Uterine smooth muscle cell (primary cell): Measurements from ENCODE around the gene SIRT7. TPM values are rescaled to one million over a fixed set of nuclear protein-coding genes. Genes with fewer than 3 reads are reported as not detected.

Experiments
- total RNA-seq: library from RNA; depleted of rRNA; stranded (reverse); fragments of >200 nt; gene quantifications from 2 replicates; pipeline ENCODE4 v1.2.3, GENCODE V29; 2014

SIRT7 gene
- 32.2 and 36.1 TPM in 2 replicates for total RNA-seq

GRCh38 chr17:81917565-81918332 is at the start of gene SIRT7:
TSS of gene SIRT7 (minus strand) at chr17:81918176. CDS start at chr17:81918131, 45 bp downstream.

DNA sequence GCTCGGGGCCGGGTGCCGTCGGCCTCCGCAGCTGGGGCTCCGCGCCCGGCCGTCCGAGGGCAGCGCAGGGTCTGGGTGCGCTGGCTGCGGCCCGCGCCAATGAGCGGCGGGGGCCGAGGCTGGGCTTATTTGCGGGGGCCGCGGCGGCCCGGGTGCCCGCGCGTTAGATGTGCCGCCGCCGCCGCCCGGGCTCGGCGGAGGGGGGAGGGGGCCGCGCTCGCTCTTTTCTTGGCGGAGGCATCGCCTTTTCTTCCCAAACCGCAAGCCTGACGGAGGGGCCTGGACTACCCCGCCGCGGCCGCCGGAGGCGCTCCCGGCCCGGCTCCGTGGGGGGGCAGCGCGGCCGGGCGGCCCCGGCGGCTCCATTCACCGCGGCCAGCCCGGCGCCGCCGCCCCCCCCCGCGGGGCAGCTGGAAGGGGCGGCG is 43.1 kb upstream of the SIRT7 start, which contains the start of gene NOTUM:
Gene NOTUM (minus strand): TSS at position 101 of the 425 bp plus-strand sequence. CDS start 278 bp downstream, outside the sequence.

DNA sequence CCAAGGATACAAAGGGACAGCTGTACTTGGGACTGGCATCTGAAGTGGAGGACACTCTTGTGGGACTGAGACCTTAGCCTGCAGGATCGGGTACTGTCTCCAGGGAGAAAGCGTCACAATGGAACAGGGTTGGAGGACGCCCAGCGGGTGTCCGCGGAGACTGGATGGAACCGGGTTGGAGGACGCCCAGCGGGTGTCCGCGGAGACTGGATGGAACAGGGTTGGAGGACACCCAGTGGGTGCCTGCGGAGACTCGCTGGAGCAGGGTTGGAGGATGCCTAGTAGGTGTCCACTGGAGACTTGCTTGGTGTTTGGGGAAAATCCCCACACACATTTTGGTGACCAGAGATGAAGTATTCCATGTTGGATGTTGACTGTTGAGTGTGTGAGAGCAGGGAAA is 29.2 kb upstream of the SIRT7 start, which contains the start of gene MYADML2:
Gene MYADML2 (minus strand): TSS at position 45 of the 400 bp plus-strand sequence. CDS start 5,492 bp downstream, outside the sequence.

DNA sequence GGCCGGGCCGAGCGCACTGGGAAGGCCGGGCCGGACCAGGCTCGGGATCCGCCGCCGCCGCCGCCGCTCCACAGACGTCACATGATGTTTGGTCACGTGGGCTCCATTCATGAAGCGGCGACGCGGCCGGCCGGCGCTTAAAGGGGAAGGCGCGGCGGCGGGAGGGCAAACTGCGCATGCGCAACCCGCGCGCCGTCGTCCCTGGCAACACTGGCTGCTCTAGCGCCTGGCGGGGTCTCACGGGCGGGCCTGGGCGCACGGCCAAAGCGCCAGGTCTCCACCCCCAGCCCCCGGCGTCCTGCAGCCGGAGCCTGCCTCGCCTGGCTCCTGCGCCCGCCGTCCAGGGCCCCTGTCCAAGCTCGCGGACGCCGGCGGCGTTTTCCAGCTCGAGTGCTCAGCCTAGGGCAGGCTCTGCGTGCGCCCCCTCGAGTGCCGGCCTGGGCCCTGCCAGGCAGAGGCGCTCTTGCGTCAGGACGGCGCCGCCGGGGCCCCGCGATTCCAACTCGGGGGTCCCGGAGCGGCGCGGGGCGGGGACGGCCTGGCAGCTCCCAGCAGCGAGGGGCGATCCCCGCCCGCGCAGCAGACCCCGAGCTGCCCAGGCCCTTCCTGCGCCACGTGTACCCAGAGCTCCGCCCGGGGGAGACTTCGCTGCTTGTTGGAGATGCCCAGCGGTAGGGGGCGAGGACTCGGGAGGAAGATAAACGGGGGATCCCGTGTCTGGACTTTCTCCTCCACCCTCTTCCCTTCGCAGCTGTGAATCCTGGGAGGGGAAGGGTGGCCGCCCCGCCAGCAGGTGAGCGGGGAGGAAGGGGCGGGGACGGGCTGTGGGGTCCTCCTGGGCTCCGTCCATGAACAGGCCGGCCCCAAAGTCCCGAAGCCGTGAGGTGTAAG is 9.9 kb upstream of the SIRT7 start, which contains the start of gene MAFG:
Gene MAFG (minus strand): TSS at position 83 of the 891 bp plus-strand sequence. CDS start 4,550 bp downstream, outside the sequence.

DNA sequence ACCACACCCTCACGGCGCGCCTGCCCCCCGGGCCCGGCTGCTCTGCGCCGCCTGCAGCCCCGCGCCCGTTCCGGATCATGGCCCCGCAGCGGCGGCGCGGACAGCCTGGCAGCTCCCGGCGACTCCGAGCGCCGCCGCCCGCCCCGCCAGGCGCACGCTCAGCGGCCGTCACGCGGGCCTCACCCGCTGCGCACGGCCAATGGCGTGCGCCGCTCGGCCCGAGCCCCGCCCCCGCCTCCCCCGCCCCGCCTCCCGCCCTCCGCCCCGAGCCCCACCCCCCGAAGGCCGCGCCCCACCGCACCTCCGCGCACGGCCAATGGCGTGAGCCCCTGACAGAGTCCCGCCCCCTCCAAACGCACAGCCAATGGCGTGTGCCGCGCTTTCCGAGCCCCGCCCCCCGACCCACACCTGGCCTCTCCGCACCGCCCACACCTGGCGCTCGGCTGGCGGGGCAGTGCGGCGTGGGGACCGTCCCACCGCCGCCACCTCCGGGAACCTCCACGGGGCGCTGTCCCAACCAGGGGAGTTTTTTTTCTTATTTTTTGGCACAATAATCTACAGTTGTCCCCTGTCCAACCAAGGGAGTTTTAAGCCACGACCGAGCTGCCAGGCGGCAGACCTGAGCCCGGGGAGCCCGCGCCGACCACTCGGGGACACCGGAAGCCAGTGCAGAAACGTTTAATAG is 6.6 kb downstream of the SIRT7 start, which contains the start of gene PCYT2:
Gene PCYT2 (minus strand): TSS at position 123 of the 685 bp plus-strand sequence. CDS start 44 bp downstream, at position 79.

DNA sequence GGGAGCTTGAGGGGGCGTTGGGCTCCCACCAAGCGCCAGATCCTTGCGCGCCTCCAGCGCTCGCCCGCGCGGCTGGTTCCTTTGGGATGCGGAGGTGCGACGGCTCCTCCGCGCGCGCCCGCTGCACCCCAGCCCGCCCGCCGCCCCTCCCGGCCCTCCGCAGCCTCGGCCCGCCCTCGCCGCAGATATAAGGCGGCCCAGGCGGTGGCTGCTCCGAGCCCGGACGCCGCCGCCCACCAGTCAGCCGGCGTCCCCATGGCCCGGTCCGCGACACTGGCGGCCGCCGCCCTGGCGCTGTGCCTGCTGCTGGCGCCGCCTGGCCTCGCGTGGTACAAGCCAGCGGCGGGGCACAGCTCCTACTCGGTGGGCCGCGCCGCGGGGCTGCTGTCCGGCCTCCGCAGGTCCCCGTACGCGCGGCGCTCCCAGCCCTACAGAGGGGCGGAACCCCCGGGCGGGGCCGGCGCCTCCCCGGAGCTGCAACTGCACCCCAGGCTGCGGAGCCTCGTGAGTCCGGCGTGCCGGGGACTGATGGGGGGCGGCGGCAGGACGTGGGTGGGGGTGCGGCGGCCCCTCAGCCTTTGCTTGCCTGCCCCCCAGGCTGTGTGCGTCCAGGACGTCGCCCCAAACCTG is 15.8 kb downstream of the SIRT7 start, which contains the start of gene NPB:
Gene NPB (plus strand): TSS at position 216 of the 630 bp plus-strand sequence. CDS start 40 bp downstream, at position 256.

DNA sequence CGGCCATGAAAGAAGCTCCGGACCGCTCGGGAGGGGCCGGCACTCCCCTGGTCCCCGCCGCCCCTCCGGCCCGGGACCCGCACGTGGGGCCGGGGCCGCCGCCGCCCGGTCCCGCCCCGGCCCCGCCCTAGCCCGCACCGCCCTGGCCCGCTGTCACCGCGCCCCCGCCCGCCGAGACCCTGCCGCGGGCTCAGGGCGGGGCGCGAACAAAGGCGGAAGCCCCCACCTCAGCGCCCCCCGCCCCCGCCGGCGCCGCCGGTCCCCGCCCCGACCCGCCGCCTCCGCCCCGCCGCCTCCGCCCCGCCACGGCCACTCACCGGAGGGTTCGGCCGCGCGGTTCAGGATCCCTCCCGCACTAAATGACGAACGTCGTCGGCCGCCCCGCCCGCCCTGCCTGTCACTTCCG is 47.0 kb downstream of the SIRT7 start, which contains the start of gene ARHGDIA:
Gene ARHGDIA (minus strand): TSS at position 357 of the 406 bp plus-strand sequence. CDS start 1,407 bp downstream, outside the sequence.

Other genes starting within 250 kb of the SIRT7 start
- 24.2 and 25.0 TPM in 2 replicates for gene ARL16, start 234.4 kb downstream of the SIRT7 start, total RNA-seq
- gene HGS, start 234.2 kb downstream of the SIRT7 start, total RNA-seq = 104 and 130 TPM in 2 replicates
- 8.6 and 11.8 TPM in 2 replicates for gene MRPL12, start 214.8 kb downstream of the SIRT7 start, total RNA-seq
- 11.0 and 31.7 TPM in 2 replicates for gene SLC25A10, start 205.9 kb downstream of the SIRT7 start, total RNA-seq
- gene GCGR, start 114.0 kb downstream of the SIRT7 start, total RNA-seq = not detected in 2 replicates
- gene MCRIP1, start 84.9 kb downstream of the SIRT7 start, total RNA-seq = 85.0 and 126 TPM in 2 replicates
- not detected in 2 replicates for gene PPP1R27, start 83.1 kb downstream of the SIRT7 start, total RNA-seq
- 1,482 and 2,745 TPM in 2 replicates for gene P4HB, start 57.6 kb downstream of the SIRT7 start, total RNA-seq
- gene ARHGDIA, start 46.8 kb downstream of the SIRT7 start, total RNA-seq = 159 and 234 TPM in 2 replicates
- gene ALYREF, start 26.6 kb downstream of the SIRT7 start, total RNA-seq = 129 and 334 TPM in 2 replicates
- gene ANAPC11, start 26.5 kb downstream of the SIRT7 start, total RNA-seq = 228 and 235 TPM in 2 replicates
- 0.22 and 0.25 TPM in 2 replicates for gene NPB, start 15.9 kb downstream of the SIRT7 start, total RNA-seq
- gene PCYT2, start 6.8 kb downstream of the SIRT7 start, total RNA-seq = 108 TPM in 2 replicates
- 25.9 and 39.5 TPM in 2 replicates for gene MAFG, start 9.6 kb upstream of the SIRT7 start, total RNA-seq
- gene PYCR1, start 19.1 kb upstream of the SIRT7 start, total RNA-seq = 92.4 and 182 TPM in 2 replicates
- gene MYADML2, start 29.1 kb upstream of the SIRT7 start, total RNA-seq = 0.12 TPM in 1 of 2 replicates, not detected in the other
- gene NOTUM, start 43.0 kb upstream of the SIRT7 start, total RNA-seq = under 0.01 TPM in 2 replicates
- gene ASPSCR1, start 59.5 kb upstream of the SIRT7 start, total RNA-seq = 26.8 and 30.4 TPM in 2 replicates
- 22.2 and 55.8 TPM in 2 replicates for gene CENPX, start 104.7 kb upstream of the SIRT7 start, total RNA-seq
- 18.6 and 28.7 TPM in 2 replicates for gene LRRC45, start 105.1 kb upstream of the SIRT7 start, total RNA-seq
- 7.4 and 9.0 TPM in 2 replicates for gene RAC3, start 113.5 kb upstream of the SIRT7 start, total RNA-seq
- 47.3 and 55.2 TPM in 2 replicates for gene DCXR, start 119.5 kb upstream of the SIRT7 start, total RNA-seq
- gene RFNG, start 133.6 kb upstream of the SIRT7 start, total RNA-seq = 28.7 and 50.9 TPM in 2 replicates
- gene GPS1, start 133.7 kb upstream of the SIRT7 start, total RNA-seq = 99.2 and 137 TPM in 2 replicates
- 70.9 and 85.4 TPM in 2 replicates for gene DUS1L, start 147.6 kb upstream of the SIRT7 start, total RNA-seq
- 234 and 261 TPM in 2 replicates for gene FASN, start 180.1 kb upstream of the SIRT7 start, total RNA-seq